Neural cell (in vitro differentiated cells): ENCODE measurements around the gene GPR18. TPM values are rescaled to one million over a fixed set of nuclear protein-coding genes. Genes with fewer than 3 reads are reported as not detected.

Experiments used
- H2AFZ ChIP-seq: fragments of 200-600, 300-800 bp; sonication (generic), shearing (Covaris generic); 2 replicates; pipeline ENCODE4 v1.6.0; 2014; ENCODE audit warnings: low read depth, mild to moderate bottlenecking, antibody characterized with exemption, low read length, moderate library complexity
- H3F3A ChIP-seq: fragments of 200-600 bp; shearing (Covaris generic); 2 replicates; pipeline ENCODE4 v1.6.1; 2016; ENCODE audit warnings: mild to moderate bottlenecking, moderate library complexity, mixed read lengths, antibody characterized with exemption, low read length; ENCODE audit not compliant: insufficient read depth, poor library complexity, severe bottlenecking
- H3K27ac ChIP-seq: fragments of 200-600, 300-800 bp; sonication (generic), shearing (Covaris generic); 2 replicates; pipeline ENCODE4 v1.5.1; 2014; ENCODE audit warnings: mild to moderate bottlenecking, low read length, moderate library complexity
- H3K27me3 ChIP-seq: fragments of 300-800, 200-600 bp; sonication (generic), shearing (Covaris generic); 2 replicates; pipeline ENCODE4 v1.6.0; 2014; ENCODE audit warnings: mild to moderate bottlenecking, low read depth, low read length, moderate library complexity; ENCODE audit not compliant: insufficient read depth
- H3K36me3 ChIP-seq: fragments of 300-800, 200-600 bp; sonication (generic), shearing (Covaris generic); 2 replicates; pipeline ENCODE4 v1.5.1; 2014; ENCODE audit warnings: mild to moderate bottlenecking, antibody characterized with exemption, low read length, moderate library complexity; ENCODE audit not compliant: insufficient read depth
- H3K4me2 ChIP-seq: fragments of 300-800, 200-600 bp; sonication (generic), shearing (Covaris generic); 2 replicates; pipeline ENCODE4 v1.6.0; 2014; ENCODE audit warnings: mild to moderate bottlenecking, low read length
- H3K4me3 ChIP-seq: fragments of 300-800, 200-600 bp; sonication (generic), shearing (Covaris generic); 2 replicates; pipeline ENCODE4 v1.5.1; 2014; ENCODE audit warnings: mild to moderate bottlenecking, low read length, moderate library complexity
- H3K79me2 ChIP-seq: fragments of 200-600 bp; shearing (Covaris generic); replicated peaks from 2 replicates; pipeline ENCODE4 v1.6.0; 2014; ENCODE audit warnings: mild to moderate bottlenecking, low read length, moderate library complexity; ENCODE audit not compliant: insufficient read depth
- H3K9ac ChIP-seq: fragments of 300-800, 200-600 bp; sonication (generic), shearing (Covaris generic); 2 replicates; pipeline ENCODE4 v1.6.1; 2016; ENCODE audit warnings: mild to moderate bottlenecking, low read length, mixed read lengths
- H3K9me2 ChIP-seq: fragments of 200-600 bp; shearing (Covaris generic); 2 replicates; pipeline ENCODE4 v1.6.1; 2016; ENCODE audit warnings: mild to moderate bottlenecking, low read length, mixed read lengths; ENCODE audit not compliant: insufficient read depth
- H3K9me3 ChIP-seq: fragments of 200-600, 300-800 bp; sonication (generic), shearing (Covaris generic); 2 replicates; pipeline ENCODE4 v1.6.1; 2016; ENCODE audit warnings: mild to moderate bottlenecking, mixed run types, low read length, moderate library complexity, mixed read lengths
- H4K20me1 ChIP-seq: fragments of 200-600 bp; shearing (Covaris generic); 2 replicates; pipeline ENCODE4 v1.6.1; 2016; ENCODE audit warnings: mild to moderate bottlenecking, mixed run types; ENCODE audit not compliant: insufficient read depth
- CTCF ChIP-seq: fragments of 450-650 bp; IDR thresholded peaks from 2 replicates; pipeline ENCODE4 v1.5.1; 2014; ENCODE audit warnings: antibody characterized with exemption, mild to moderate bottlenecking, moderate library complexity; ENCODE audit not compliant: poor library complexity, severe bottlenecking
- EP300 ChIP-seq: fragments of 450-650 bp; conservative IDR thresholded peaks from 2 replicates; pipeline ENCODE4 v1.6.1; 2014; ENCODE audit warnings: antibody characterized with exemption, mild to moderate bottlenecking, moderate library complexity; ENCODE audit not compliant: poor library complexity, severe bottlenecking
- EZH2 ChIP-seq: fragments of 200-600, 300-800 bp; shearing (Covaris generic), sonication (generic); IDR thresholded peaks from 2 replicates; pipeline ENCODE4 v1.6.1; 2014; ENCODE audit warnings: antibody characterized with exemption, low read length, borderline replicate concordance, mild to moderate bottlenecking; ENCODE audit not compliant: insufficient read depth, poor library complexity, severe bottlenecking
- MXI1 ChIP-seq: fragments of 450-650 bp; conservative IDR thresholded peaks from 2 replicates; pipeline ENCODE4 v1.6.1; 2014; ENCODE audit warnings: antibody characterized with exemption, mild to moderate bottlenecking; ENCODE audit not compliant: poor library complexity, severe bottlenecking
- POLR2AphosphoS5 ChIP-seq: IDR thresholded peaks from 2 replicates; pipeline ENCODE4 v1.6.1; 2012
- RAD21 ChIP-seq: fragments of 450-650 bp; conservative IDR thresholded peaks from 2 replicates; pipeline ENCODE4 v1.6.1; 2014; ENCODE audit warnings: antibody characterized with exemption, mild to moderate bottlenecking, moderate library complexity
- REST ChIP-seq: IDR thresholded peaks from 2 replicates; pipeline ENCODE4 v1.6.1; 2012; ENCODE audit warnings: borderline replicate concordance
- SMC3 ChIP-seq: fragments of 450-650 bp; conservative IDR thresholded peaks from 2 replicates; pipeline ENCODE4 v1.6.1; 2014; ENCODE audit warnings: antibody characterized with exemption, mild to moderate bottlenecking, moderate library complexity; ENCODE audit not compliant: poor library complexity
- TAF1 ChIP-seq: IDR thresholded peaks from 2 replicates; pipeline ENCODE4 v1.6.1; 2012; ENCODE audit warnings: low read depth
- polyA plus RNA-seq: library from polyadenylated mRNA; depleted of rRNA; stranded (reverse); fragments of >200 nt; gene quantifications from 2 replicates; pipeline ENCODE4 v1.2.3, GENCODE V29; 2014

Gene GPR18
- polyA plus RNA-seq, 1 donor from 2014 or later = not detected

DNA sequence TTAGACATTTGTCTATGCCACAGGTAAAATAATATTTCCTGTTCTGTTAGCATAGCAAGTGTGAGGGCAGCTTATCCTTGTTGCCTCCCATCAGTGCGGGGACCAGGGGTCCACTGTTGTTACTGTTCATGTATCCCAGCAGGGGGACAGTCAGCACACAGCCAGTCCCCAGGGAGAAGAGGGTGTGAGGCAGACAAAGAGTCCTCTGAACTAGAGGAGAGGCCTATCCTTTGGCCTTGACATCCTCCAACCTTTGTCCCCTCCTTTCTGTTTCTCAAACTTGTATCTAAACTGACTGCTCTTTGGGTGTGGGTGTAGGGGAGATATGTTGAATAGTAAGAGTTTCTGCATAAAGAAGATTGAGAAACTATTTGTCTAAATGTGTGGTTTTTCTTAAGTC, 2.9 kb upstream of the GPR18 start:
- H3K4me2 ChIP-seq = no peak overlapping the region
- TF ChIP-seq EZH2 (no peak), CTCF (no peak), REST (no peak), EP300 (no peak), SMC3 (no peak), MXI1 (no peak), RAD21 (no peak), TAF1 (no peak), POLR2AphosphoS5 (no peak)
- H3F3A ChIP-seq = no peaks in the 10 kb centered on the region
- H3K4me3 ChIP-seq = no peak overlapping the region
- H3K9me2 ChIP-seq = no peaks in the 10 kb centered on the region
- no peak overlapping the region for H3K27ac ChIP-seq
- H3K36me3 ChIP-seq = no peaks in the 10 kb centered on the region
- H2AFZ ChIP-seq = no peak overlapping the region
- H3K9ac ChIP-seq = no peak overlapping the region
- no peaks in the 10 kb centered on the region for H4K20me1 ChIP-seq
- H3K27me3 ChIP-seq = no peaks in the 10 kb centered on the region
- no peaks in the 10 kb centered on the region for H3K9me3 ChIP-seq
- H3K79me2 ChIP-seq = no peaks in the 10 kb centered on the region

DNA sequence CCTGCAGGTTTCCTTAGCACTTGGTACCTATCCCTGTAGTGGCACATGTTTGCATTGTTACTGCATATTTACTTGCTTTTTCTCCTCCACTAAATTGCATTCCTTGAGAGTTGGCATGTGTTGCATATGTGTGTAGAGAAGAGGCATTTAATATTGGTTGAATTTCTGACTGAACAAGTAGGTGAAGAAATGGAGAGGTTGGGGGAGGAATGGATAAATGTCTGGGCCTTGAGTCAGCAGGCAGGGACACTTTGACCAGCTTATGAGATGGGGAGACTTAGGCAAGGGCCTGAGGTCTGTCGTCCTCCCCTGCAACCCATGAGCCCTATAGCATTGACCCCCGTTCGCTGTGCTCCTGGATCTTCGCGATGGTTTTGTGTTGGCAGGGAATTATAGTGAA, 2.0 kb upstream of the GPR18 start:
- H2AFZ ChIP-seq = no peak overlapping the region
- no peaks in the 10 kb centered on the region for H3K36me3 ChIP-seq
- no peaks in the 10 kb centered on the region for H3K27me3 ChIP-seq
- H3K79me2 ChIP-seq = no peaks in the 10 kb centered on the region
- no peak overlapping the region for H3K27ac ChIP-seq
- no peak overlapping the region for H3K4me3 ChIP-seq
- no peak overlapping the region for H3K9ac ChIP-seq
- no peaks in the 10 kb centered on the region for H3K9me3 ChIP-seq
- H3K9me2 ChIP-seq = no peaks in the 10 kb centered on the region
- TF ChIP-seq EP300 (no peak), POLR2AphosphoS5 (no peak), MXI1 (no peak)
- no peaks in the 10 kb centered on the region for H4K20me1 ChIP-seq
- H3F3A ChIP-seq = no peaks in the 10 kb centered on the region
- no peak overlapping the region for H3K4me2 ChIP-seq

DNA sequence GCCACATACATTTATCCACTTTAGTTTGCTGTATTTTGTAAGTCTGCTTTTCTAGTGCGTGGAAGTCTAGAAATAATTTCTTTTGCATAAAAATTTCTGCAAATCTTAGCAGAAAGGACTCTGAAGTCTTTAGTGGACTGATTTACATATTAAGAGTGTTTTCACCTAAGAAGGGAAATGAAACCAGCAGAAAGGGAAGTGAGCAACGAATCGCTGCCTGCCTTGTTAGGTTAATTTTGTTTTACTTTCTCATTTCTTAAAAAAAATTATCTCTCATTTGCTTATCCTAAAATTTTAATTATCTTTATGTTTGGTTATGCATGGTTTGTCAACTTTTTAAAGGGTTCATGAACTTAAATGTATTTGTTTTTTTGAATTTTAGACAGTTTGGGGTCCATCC, 767 bp upstream of the GPR18 start:
- TF ChIP-seq CTCF (no peak), TAF1 (no peak), EZH2 (no peak), POLR2AphosphoS5 (no peak), EP300 (no peak), RAD21 (no peak), MXI1 (no peak), SMC3 (no peak), REST (no peak)
- Histone ChIP-seq H2AFZ (no peak overlapping the region), H4K20me1 (no peaks in the 10 kb centered on the region), H3F3A (no peaks in the 10 kb centered on the region), H3K27ac (no peak overlapping the region), H3K9me3 (no peaks in the 10 kb centered on the region), H3K79me2 (no peaks in the 10 kb centered on the region), H3K4me3 (no peak overlapping the region), H3K4me2 (no peak overlapping the region), H3K9ac (no peak overlapping the region), H3K36me3 (no peaks in the 10 kb centered on the region), H3K27me3 (no peaks in the 10 kb centered on the region), H3K9me2 (no peaks in the 10 kb centered on the region)
